Measurements from ENCODE around the gene MINDY1.
A peak's percentile ranks its signal among the peaks of the same experiment; 100 is the strongest.

The MINDY1 gene

GRCh38 chr1:151005729-151006319, 878 bp downstream of the MINDY1 start:
- no peak for TF ChIP-seq CTCF (IDR thresholded peaks at IDR 0.05; ENCODE audit: poor library complexity, severe bottlenecking)
- Histone ChIP-seq H3K4me3 (ENCODE audit: severe bottlenecking) (peak overlapping the region; percentile 30), H3K9me3 (ENCODE audit: severe bottlenecking) (no peaks in the 10 kb centered on the region), H3K36me3 (ENCODE audit: low read depth) (no peaks in the 10 kb centered on the region; the same call in 1 of the 2 replicates), H3K27me3 (ENCODE audit: insufficient read depth, poor library complexity, severe bottlenecking) (no peaks in the 10 kb centered on the region), H3K27ac (ENCODE audit: poor library complexity, severe bottlenecking) (peak overlapping the region; percentile 75), H3K4me1 (ENCODE audit: insufficient read depth, poor library complexity, severe bottlenecking) (peaks cover 18% of the 10 kb centered on the region)
- DNase-seq (ENCODE audit: low spot score) (no peak), ATAC-seq (ENCODE audit: low read depth) (0 out of 3 replicates have a peak, but pooled peaks have one; percentile 2)

GRCh38 chr1:151003180-151003579, 3.5 kb downstream of the MINDY1 start:
- DNase-seq (ENCODE audit: low spot score) (no peak), ATAC-seq (ENCODE audit: low read depth) (no peak)
- Histone ChIP-seq H3K9me3 (ENCODE audit: severe bottlenecking) (no peaks in the 10 kb centered on the region), H3K4me3 (ENCODE audit: severe bottlenecking) (no peak overlapping the region), H3K27ac (ENCODE audit: poor library complexity, severe bottlenecking) (no peak overlapping the region), H3K27me3 (ENCODE audit: insufficient read depth, poor library complexity, severe bottlenecking) (no peaks in the 10 kb centered on the region), H3K4me1 (ENCODE audit: insufficient read depth, poor library complexity, severe bottlenecking) (peaks cover 18% of the 10 kb centered on the region), H3K36me3 (ENCODE audit: low read depth) (peaks cover 5% of the 10 kb centered on the region; the same call in 1 of the 2 replicates)
- no peak for TF ChIP-seq CTCF (IDR thresholded peaks at IDR 0.05; ENCODE audit: poor library complexity, severe bottlenecking)

- ATAC-seq (ENCODE audit: low read depth) (no peak), DNase-seq (ENCODE audit: low spot score) (no peak)
- Histone ChIP-seq H3K27ac (ENCODE audit: poor library complexity, severe bottlenecking) (no peak overlapping the region), H3K4me3 (ENCODE audit: severe bottlenecking) (no peak overlapping the region), H3K4me1 (ENCODE audit: insufficient read depth, poor library complexity, severe bottlenecking) (peaks cover 15% of the 10 kb centered on the region), H3K9me3 (ENCODE audit: severe bottlenecking) (no peaks in the 10 kb centered on the region), H3K36me3 (ENCODE audit: low read depth) (peaks cover 5% of the 10 kb centered on the region; the same call in 1 of the 2 replicates), H3K27me3 (ENCODE audit: insufficient read depth, poor library complexity, severe bottlenecking) (no peaks in the 10 kb centered on the region)
- no peak for TF ChIP-seq CTCF (IDR thresholded peaks at IDR 0.05; ENCODE audit: poor library complexity, severe bottlenecking)
These were observed 4.1 kb downstream of the MINDY1 start for GRCh38 chr1:151002611-151003010.

- Histone ChIP-seq H3K9me3 (ENCODE audit: severe bottlenecking) (no peaks in the 10 kb centered on the region), H3K4me3 (ENCODE audit: severe bottlenecking) (no peak overlapping the region), H3K27me3 (ENCODE audit: insufficient read depth, poor library complexity, severe bottlenecking) (no peaks in the 10 kb centered on the region), H3K4me1 (ENCODE audit: insufficient read depth, poor library complexity, severe bottlenecking) (peaks cover 14% of the 10 kb centered on the region), H3K27ac (ENCODE audit: poor library complexity, severe bottlenecking) (no peak overlapping the region), H3K36me3 (ENCODE audit: low read depth) (peaks cover 5% of the 10 kb centered on the region; the same call in 1 of the 2 replicates)
- DNase-seq (ENCODE audit: low spot score) (no peak), ATAC-seq (ENCODE audit: low read depth) (no peak)
- no peak for TF ChIP-seq CTCF (IDR thresholded peaks at IDR 0.05; ENCODE audit: poor library complexity, severe bottlenecking)
These were observed 4.7 kb downstream of the MINDY1 start for GRCh38 chr1:151002051-151002450.

- DNase-seq (ENCODE audit: low spot score) (no peak), ATAC-seq (ENCODE audit: low read depth) (peak; percentile 12; the same call in 1 of the 3 replicates)
- H3K27ac ChIP-seq (ENCODE audit: poor library complexity, severe bottlenecking): no peak overlapping the region
- H3K4me3 ChIP-seq (ENCODE audit: severe bottlenecking): no peak overlapping the region
- no peak for TF ChIP-seq CTCF (IDR thresholded peaks at IDR 0.05; ENCODE audit: poor library complexity, severe bottlenecking)
- peaks cover 11% of the 10 kb centered on the region for H3K4me1 ChIP-seq (ENCODE audit: insufficient read depth, poor library complexity, severe bottlenecking)
- no peaks in the 10 kb centered on the region for H3K9me3 ChIP-seq (ENCODE audit: severe bottlenecking)
- no peaks in the 10 kb centered on the region for H3K27me3 ChIP-seq (ENCODE audit: insufficient read depth, poor library complexity, severe bottlenecking)
- peaks cover 5% of the 10 kb centered on the region; the same call in 1 of the 2 replicates for H3K36me3 ChIP-seq (ENCODE audit: low read depth)
These were observed 5.1 kb downstream of the MINDY1 start for GRCh38 chr1:151001602-151002001.
